ENCODE results near the gene ZFAND6.

Gene ZFAND6

GRCh38 chr15:80070840-80071239 is 11.4 kb downstream of the ZFAND6 start:
- Histone ChIP-seq H3K4me1 (ENCODE audit: control insufficient read depth in 2 of 2, insufficient read depth in 2 of 2, low read length in 2 of 2) (peaks cover 0 to 20% of the 10 kb centered on the region in 2 donors), H3K9me3 (ENCODE audit: control insufficient read depth in 2 of 2, low read length in 2 of 2) (no peaks in the 10 kb centered on the region), H3K27ac (ENCODE audit: low read depth in 2 of 2, low read length in 2 of 2) (no peak overlapping the region), H3K27me3 (ENCODE audit: control insufficient read depth in 2 of 2, insufficient read depth in 2 of 2, low read length in 2 of 2) (no peaks in the 10 kb centered on the region), H3K9ac (ENCODE audit: low read depth in 1 of 2, low read length in 2 of 2) (no peak overlapping the region), H3K36me3 (ENCODE audit: control insufficient read depth in 2 of 2, insufficient read depth in 2 of 2, low read length in 2 of 2) (no peaks in the 10 kb centered on the region), H3K4me3 (ENCODE audit: low read length in 2 of 2) (no peak overlapping the region)

DNA sequence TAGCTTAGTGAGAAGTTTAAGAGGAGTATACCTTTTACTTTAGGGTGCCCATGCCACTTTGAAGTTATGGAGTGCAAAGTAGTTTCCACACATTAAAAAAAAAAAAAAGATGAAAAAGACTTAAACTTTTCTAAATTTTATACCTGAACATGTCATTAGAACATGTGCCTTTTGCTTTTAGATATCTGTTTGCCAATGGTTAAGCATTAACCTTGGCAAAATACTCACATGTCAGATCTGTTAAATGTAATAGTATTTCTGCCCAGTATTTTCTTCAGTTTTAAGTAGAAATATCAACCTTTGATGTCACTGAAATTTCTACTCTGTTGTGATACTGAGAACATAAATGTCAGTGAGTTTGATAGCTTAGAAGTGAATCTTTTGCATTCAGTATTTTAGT is 12.2 kb downstream of the ZFAND6 start:
- no peaks in the 10 kb centered on the region for H3K36me3 ChIP-seq (ENCODE audit: control insufficient read depth in 2 of 2, insufficient read depth in 2 of 2, low read length in 2 of 2)
- no peak overlapping the region for H3K27ac ChIP-seq (ENCODE audit: low read depth in 2 of 2, low read length in 2 of 2)
- peak overlapping the region; percentile 39 to 74 for H3K4me3 ChIP-seq (ENCODE audit: low read length in 2 of 2)
- H3K9ac ChIP-seq (ENCODE audit: low read depth in 1 of 2, low read length in 2 of 2): peak overlapping the region in 1 of 2 donors; percentile 33
- no peaks in the 10 kb centered on the region for H3K9me3 ChIP-seq (ENCODE audit: control insufficient read depth in 2 of 2, low read length in 2 of 2)
- H3K4me1 ChIP-seq (ENCODE audit: control insufficient read depth in 2 of 2, insufficient read depth in 2 of 2, low read length in 2 of 2): peaks cover 5 to 28% of the 10 kb centered on the region in 2 donors
- no peaks in the 10 kb centered on the region for H3K27me3 ChIP-seq (ENCODE audit: control insufficient read depth in 2 of 2, insufficient read depth in 2 of 2, low read length in 2 of 2)

DNA sequence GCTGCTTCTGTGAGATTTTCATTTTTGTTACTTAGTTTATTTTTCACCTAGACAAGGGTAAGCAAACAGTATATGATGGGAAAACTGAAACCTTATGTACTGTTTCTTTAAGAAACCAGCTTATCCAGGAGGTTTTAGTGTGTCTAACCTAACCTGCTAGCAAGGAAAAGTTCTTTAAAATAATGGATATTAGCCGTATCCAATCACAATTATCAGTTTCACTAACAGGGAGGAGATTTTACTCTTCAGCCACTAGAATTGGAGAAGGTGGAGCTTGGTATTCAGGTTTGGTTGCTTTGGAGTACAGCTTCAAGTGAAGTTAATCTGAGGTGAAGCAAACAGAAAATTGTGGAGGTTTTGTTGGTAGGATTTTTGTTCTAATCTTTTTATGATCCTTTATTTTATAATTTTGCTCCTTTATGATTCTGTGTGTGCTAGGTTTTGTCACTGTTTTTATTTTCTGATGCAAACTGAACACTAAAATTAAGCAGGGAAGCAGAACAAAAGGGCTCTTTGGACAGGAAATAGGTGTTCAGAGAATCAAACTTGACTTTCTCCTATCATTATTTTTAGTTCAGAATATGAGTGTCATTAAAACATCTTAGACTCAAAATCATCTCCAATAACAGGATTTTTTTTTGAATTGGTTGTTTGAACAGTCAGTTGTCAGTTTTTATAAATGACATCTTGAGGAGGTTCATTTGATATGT is 13.0 kb downstream of the ZFAND6 start:
- no peaks in the 10 kb centered on the region for H3K9me3 ChIP-seq (ENCODE audit: control insufficient read depth in 2 of 2, low read length in 2 of 2)
- H3K9ac ChIP-seq (ENCODE audit: low read depth in 1 of 2, low read length in 2 of 2): peak overlapping the region; percentile 42 to 54
- peak overlapping the region; percentile 61 to 74 for H3K4me3 ChIP-seq (ENCODE audit: low read length in 2 of 2)
- peaks cover 5 to 29% of the 10 kb centered on the region in 2 donors for H3K4me1 ChIP-seq (ENCODE audit: control insufficient read depth in 2 of 2, insufficient read depth in 2 of 2, low read length in 2 of 2)
- no peak overlapping the region for H3K27ac ChIP-seq (ENCODE audit: low read depth in 2 of 2, low read length in 2 of 2)
- no peaks in the 10 kb centered on the region for H3K27me3 ChIP-seq (ENCODE audit: control insufficient read depth in 2 of 2, insufficient read depth in 2 of 2, low read length in 2 of 2)
- H3K36me3 ChIP-seq (ENCODE audit: control insufficient read depth in 2 of 2, insufficient read depth in 2 of 2, low read length in 2 of 2): no peaks in the 10 kb centered on the region

- peak overlapping the region; percentile 61 to 74 for H3K4me3 ChIP-seq (ENCODE audit: low read length in 2 of 2)
- H3K36me3 ChIP-seq (ENCODE audit: control insufficient read depth in 2 of 2, insufficient read depth in 2 of 2, low read length in 2 of 2): no peaks in the 10 kb centered on the region
- no peak overlapping the region for H3K27ac ChIP-seq (ENCODE audit: low read depth in 2 of 2, low read length in 2 of 2)
- H3K9me3 ChIP-seq (ENCODE audit: control insufficient read depth in 2 of 2, low read length in 2 of 2): no peaks in the 10 kb centered on the region
- no peak overlapping the region for H3K9ac ChIP-seq (ENCODE audit: low read depth in 1 of 2, low read length in 2 of 2)
- peaks cover 8 to 31% of the 10 kb centered on the region in 2 donors for H3K4me1 ChIP-seq (ENCODE audit: control insufficient read depth in 2 of 2, insufficient read depth in 2 of 2, low read length in 2 of 2)
- H3K27me3 ChIP-seq (ENCODE audit: control insufficient read depth in 2 of 2, insufficient read depth in 2 of 2, low read length in 2 of 2): no peaks in the 10 kb centered on the region
Measured at GRCh38 chr15:80073197-80073596, 13.7 kb downstream of the ZFAND6 start.

GRCh38 chr15:80076321-80077318 is 17.1 kb downstream of the ZFAND6 start:
- Histone ChIP-seq H3K27me3 (ENCODE audit: control insufficient read depth in 2 of 2, insufficient read depth in 2 of 2, low read length in 2 of 2) (no peaks in the 10 kb centered on the region), H3K4me3 (ENCODE audit: low read length in 2 of 2) (peak overlapping the region in 1 of 2 donors; percentile 14), H3K36me3 (ENCODE audit: control insufficient read depth in 2 of 2, insufficient read depth in 2 of 2, low read length in 2 of 2) (no peaks in the 10 kb centered on the region), H3K9me3 (ENCODE audit: control insufficient read depth in 2 of 2, low read length in 2 of 2) (no peaks in the 10 kb centered on the region), H3K9ac (ENCODE audit: low read depth in 1 of 2, low read length in 2 of 2) (no peak overlapping the region), H3K4me1 (ENCODE audit: control insufficient read depth in 2 of 2, insufficient read depth in 2 of 2, low read length in 2 of 2) (peaks cover 8 to 24% of the 10 kb centered on the region in 2 donors), H3K27ac (ENCODE audit: low read depth in 2 of 2, low read length in 2 of 2) (peak overlapping the region; percentile 5 to 60)

DNA sequence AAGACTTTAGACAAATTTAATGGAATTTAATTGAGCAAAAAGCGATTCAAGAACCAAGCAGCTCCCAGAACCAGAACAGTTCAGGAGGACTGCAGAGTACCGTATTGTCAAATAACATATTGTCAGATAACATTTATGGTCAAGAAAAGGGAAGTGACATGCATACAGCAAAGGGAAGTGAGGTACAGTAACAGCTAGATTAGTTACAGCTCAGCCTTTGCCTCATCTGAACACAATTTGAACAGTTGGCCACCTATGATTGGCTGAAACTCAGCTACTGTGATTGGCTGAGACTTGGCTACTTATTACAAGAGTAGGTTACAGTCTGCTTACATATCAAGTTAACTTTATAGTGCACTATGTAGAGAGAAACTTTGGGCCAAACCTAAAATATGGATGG is 21.9 kb downstream of the ZFAND6 start:
- Histone ChIP-seq H3K4me1 (ENCODE audit: control insufficient read depth in 2 of 2, insufficient read depth in 2 of 2, low read length in 2 of 2) (peaks cover 5 to 7% of the 10 kb centered on the region in 2 donors), H3K4me3 (ENCODE audit: low read length in 2 of 2) (no peak overlapping the region), H3K27ac (ENCODE audit: low read depth in 2 of 2, low read length in 2 of 2) (no peak overlapping the region), H3K9me3 (ENCODE audit: control insufficient read depth in 2 of 2, low read length in 2 of 2) (no peaks in the 10 kb centered on the region), H3K9ac (ENCODE audit: low read depth in 1 of 2, low read length in 2 of 2) (no peak overlapping the region), H3K36me3 (ENCODE audit: control insufficient read depth in 2 of 2, insufficient read depth in 2 of 2, low read length in 2 of 2) (no peaks in the 10 kb centered on the region), H3K27me3 (ENCODE audit: control insufficient read depth in 2 of 2, insufficient read depth in 2 of 2, low read length in 2 of 2) (no peaks in the 10 kb centered on the region)

DNA sequence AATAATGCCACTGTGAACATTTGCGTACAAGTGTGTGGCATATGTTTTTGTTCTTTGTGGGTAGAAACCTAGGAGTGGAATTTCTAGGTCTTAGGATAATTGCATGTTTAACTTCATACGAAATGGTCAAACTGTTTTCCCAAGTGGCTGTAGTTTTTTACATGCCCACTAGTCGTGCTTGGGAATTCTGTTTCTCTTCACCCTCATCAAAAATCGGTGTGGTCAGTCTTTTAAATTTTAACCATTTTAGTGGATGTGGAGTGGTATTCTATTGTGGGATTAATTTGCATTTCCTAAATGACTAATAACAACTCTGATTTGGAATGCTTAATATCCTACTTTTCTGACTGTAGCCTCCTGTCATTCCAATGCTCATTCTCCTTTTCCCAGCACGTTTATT is 27.6 kb downstream of the ZFAND6 start:
- Histone ChIP-seq H3K27me3 (ENCODE audit: control insufficient read depth in 2 of 2, insufficient read depth in 2 of 2, low read length in 2 of 2) (no peaks in the 10 kb centered on the region), H3K27ac (ENCODE audit: low read depth in 2 of 2, low read length in 2 of 2) (no peak overlapping the region), H3K9ac (ENCODE audit: low read depth in 1 of 2, low read length in 2 of 2) (no peak overlapping the region), H3K4me3 (ENCODE audit: low read length in 2 of 2) (no peak overlapping the region), H3K36me3 (ENCODE audit: control insufficient read depth in 2 of 2, insufficient read depth in 2 of 2, low read length in 2 of 2) (no peaks in the 10 kb centered on the region), H3K9me3 (ENCODE audit: control insufficient read depth in 2 of 2, low read length in 2 of 2) (no peaks in the 10 kb centered on the region), H3K4me1 (ENCODE audit: control insufficient read depth in 2 of 2, insufficient read depth in 2 of 2, low read length in 2 of 2) (no peaks in the 10 kb centered on the region)

- Histone ChIP-seq H3K9me3 (ENCODE audit: control insufficient read depth in 2 of 2, low read length in 2 of 2) (no peaks in the 10 kb centered on the region), H3K27me3 (ENCODE audit: control insufficient read depth in 2 of 2, insufficient read depth in 2 of 2, low read length in 2 of 2) (no peaks in the 10 kb centered on the region), H3K27ac (ENCODE audit: low read depth in 2 of 2, low read length in 2 of 2) (no peak overlapping the region), H3K4me3 (ENCODE audit: low read length in 2 of 2) (no peak overlapping the region), H3K9ac (ENCODE audit: low read depth in 1 of 2, low read length in 2 of 2) (no peak overlapping the region), H3K4me1 (ENCODE audit: control insufficient read depth in 2 of 2, insufficient read depth in 2 of 2, low read length in 2 of 2) (peaks cover 0 to 6% of the 10 kb centered on the region in 2 donors), H3K36me3 (ENCODE audit: control insufficient read depth in 2 of 2, insufficient read depth in 2 of 2, low read length in 2 of 2) (no peaks in the 10 kb centered on the region)
Measured at GRCh38 chr15:80090041-80090440, 30.6 kb downstream of the ZFAND6 start.

DNA sequence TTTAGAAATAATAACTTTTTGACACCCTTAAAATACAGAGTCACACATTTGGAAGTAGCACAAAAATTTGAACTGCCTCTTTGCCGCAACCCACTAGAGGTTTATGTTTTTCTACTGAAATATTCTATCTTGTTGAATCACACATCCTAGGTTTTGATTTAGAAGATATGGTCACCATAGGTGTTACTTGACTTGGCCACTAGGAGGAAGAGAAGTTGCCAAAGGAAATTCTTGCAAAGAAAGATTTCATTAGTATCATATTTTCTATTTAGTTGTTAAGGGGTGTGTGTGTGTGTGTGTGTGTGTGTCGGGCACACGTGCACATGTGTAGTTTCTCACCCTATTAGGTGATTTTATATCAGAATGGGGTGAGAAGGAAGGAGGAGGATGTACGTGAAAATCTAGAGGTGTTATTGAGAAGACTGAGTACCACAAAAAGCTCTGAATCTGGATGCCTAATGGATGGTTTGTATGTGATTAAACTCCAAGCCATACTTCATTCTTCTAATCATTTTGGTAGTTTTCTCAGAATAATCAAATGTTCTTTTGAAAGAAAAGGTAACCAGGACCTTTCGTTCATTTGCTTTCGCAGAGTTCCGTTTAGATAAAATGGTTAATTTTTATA is 31.5 kb downstream of the ZFAND6 start:
- Histone ChIP-seq H3K36me3 (ENCODE audit: control insufficient read depth in 2 of 2, insufficient read depth in 2 of 2, low read length in 2 of 2) (no peaks in the 10 kb centered on the region), H3K27me3 (ENCODE audit: control insufficient read depth in 2 of 2, insufficient read depth in 2 of 2, low read length in 2 of 2) (no peaks in the 10 kb centered on the region), H3K27ac (ENCODE audit: low read depth in 2 of 2, low read length in 2 of 2) (no peak overlapping the region), H3K4me1 (ENCODE audit: control insufficient read depth in 2 of 2, insufficient read depth in 2 of 2, low read length in 2 of 2) (peaks cover 0 to 6% of the 10 kb centered on the region in 2 donors), H3K4me3 (ENCODE audit: low read length in 2 of 2) (no peak overlapping the region), H3K9ac (ENCODE audit: low read depth in 1 of 2, low read length in 2 of 2) (no peak overlapping the region), H3K9me3 (ENCODE audit: control insufficient read depth in 2 of 2, low read length in 2 of 2) (no peaks in the 10 kb centered on the region)
